IPS-NIHi11 (cell line): ENCODE measurements around the gene SERPINA10.

Experiments
- DNase-seq: peaks from one replicate; pipeline ENCODE4 v3.0.0; 2012; ENCODE audit warnings: mixed read lengths, low spot score

The SERPINA10 gene, protein sequence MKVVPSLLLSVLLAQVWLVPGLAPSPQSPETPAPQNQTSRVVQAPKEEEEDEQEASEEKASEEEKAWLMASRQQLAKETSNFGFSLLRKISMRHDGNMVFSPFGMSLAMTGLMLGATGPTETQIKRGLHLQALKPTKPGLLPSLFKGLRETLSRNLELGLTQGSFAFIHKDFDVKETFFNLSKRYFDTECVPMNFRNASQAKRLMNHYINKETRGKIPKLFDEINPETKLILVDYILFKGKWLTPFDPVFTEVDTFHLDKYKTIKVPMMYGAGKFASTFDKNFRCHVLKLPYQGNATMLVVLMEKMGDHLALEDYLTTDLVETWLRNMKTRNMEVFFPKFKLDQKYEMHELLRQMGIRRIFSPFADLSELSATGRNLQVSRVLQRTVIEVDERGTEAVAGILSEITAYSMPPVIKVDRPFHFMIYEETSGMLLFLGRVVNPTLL

GRCh38 chr14:94292872-94293577 lies at the start of gene SERPINA10:
Gene SERPINA10 (minus strand): TSS chr14:94293268. CDS start chr14:94290593, 2,675 bp downstream.
- peak; percentile 52 for DNase-seq

- no peak for DNase-seq
These were observed 49.4 kb upstream of the SERPINA10 start for GRCh38 chr14:94342334-94342934.

GRCh38 chr14:94341656-94342333 lies 48.7 kb upstream of the SERPINA10 start:
- DNase-seq = no peak

GRCh38 chr14:94340533-94340932 lies 47.5 kb upstream of the SERPINA10 start:
- DNase-seq = no peak

DNA sequence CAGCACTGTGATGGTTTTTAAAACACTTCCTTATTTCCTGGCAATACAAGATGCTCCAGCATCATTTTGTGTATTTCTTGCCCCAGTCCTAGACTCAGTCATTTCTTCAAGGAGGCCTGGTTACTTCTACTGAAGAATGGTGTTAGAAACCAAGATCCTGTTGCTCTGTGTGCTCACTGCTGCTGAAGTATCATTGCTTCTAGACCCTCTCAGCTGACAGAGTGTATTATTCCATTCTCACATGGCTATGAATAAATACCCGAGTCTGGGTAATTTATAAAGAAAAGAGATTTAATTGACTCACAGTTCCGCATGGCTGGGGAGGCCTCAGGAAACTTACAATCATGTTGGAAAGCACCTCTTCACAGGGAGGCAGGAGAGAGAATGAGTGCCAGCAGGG lies 45.0 kb upstream of the SERPINA10 start:
- DNase-seq = no peak

GRCh38 chr14:94337274-94337673 lies 44.2 kb upstream of the SERPINA10 start:
- DNase-seq = no peak

- DNase-seq = no peak
These were observed 41.8 kb upstream of the SERPINA10 start for GRCh38 chr14:94334872-94335271.

DNA sequence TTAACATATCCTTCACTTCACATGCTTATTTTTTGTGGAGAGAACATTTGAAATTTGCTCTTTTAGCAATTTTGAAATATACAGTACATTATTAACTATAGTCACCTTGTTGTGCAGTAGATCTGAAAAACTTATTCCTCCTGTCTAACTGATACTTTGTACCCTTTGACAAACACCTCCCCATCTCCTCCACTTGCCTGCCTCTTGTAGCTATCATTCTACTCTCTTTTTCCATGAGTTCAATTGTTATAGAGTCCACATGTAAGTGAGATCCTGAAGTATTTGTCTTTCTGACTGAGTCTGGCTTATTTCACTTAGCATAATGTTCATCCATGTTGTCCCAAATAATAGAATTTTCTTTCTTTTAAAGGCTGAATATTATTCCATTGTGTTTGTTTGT lies 39.5 kb upstream of the SERPINA10 start:
- DNase-seq = no peak

DNA sequence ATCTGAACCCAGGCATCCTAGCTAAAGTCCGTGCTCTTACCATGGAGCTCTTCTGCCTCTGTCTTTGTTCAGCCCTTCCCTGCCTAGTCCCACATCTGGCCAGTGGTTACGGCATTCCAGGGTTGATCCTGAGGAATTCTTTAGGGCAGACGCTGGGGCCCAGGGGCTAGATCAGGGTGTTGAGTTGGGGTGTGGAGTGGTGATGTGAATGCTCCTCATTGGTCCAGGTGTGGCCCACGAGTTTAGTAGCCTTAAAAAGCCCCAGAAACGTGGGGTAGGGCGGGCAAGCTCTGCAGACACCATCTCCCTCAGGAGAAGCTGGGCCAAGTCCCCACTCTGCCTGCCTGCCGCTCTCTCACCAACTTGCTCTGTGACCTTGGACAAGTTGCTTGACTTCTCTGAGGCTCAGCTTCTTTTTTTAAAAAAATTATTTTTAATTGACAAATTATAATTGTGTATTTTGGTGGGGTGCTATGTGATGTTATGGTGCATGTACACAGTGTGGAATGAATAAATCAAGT lies 39.1 kb upstream of the SERPINA10 start:
- DNase-seq = no peak

GRCh38 chr14:94331462-94331861 lies 38.4 kb upstream of the SERPINA10 start:
- no peak for DNase-seq

GRCh38 chr14:94330857-94331256 lies 37.8 kb upstream of the SERPINA10 start:
- no peak for DNase-seq

GRCh38 chr14:94330432-94330831 lies 37.4 kb upstream of the SERPINA10 start:
- DNase-seq = no peak

GRCh38 chr14:94329857-94330256 lies 36.8 kb upstream of the SERPINA10 start:
- no peak for DNase-seq

DNA sequence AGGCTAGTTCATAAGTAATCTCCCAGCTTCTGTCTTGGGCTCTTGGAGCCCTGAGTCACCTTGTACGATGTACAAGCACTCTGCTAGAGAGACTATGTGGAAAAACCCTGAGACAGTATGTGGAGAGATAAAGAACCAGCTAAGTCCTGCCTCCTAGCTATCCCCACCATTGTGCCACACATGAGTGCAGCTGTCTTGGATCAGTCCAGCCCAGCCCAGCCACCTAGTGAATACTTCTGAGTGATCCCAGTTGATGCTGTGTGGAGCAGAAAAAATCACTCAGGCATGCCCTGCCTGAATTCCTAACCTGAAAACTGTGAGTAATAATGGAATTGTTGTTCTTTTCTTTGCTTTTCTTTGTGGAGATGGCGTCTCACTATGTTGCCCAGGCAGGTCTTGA lies 35.1 kb upstream of the SERPINA10 start:
- no peak for DNase-seq

DNA sequence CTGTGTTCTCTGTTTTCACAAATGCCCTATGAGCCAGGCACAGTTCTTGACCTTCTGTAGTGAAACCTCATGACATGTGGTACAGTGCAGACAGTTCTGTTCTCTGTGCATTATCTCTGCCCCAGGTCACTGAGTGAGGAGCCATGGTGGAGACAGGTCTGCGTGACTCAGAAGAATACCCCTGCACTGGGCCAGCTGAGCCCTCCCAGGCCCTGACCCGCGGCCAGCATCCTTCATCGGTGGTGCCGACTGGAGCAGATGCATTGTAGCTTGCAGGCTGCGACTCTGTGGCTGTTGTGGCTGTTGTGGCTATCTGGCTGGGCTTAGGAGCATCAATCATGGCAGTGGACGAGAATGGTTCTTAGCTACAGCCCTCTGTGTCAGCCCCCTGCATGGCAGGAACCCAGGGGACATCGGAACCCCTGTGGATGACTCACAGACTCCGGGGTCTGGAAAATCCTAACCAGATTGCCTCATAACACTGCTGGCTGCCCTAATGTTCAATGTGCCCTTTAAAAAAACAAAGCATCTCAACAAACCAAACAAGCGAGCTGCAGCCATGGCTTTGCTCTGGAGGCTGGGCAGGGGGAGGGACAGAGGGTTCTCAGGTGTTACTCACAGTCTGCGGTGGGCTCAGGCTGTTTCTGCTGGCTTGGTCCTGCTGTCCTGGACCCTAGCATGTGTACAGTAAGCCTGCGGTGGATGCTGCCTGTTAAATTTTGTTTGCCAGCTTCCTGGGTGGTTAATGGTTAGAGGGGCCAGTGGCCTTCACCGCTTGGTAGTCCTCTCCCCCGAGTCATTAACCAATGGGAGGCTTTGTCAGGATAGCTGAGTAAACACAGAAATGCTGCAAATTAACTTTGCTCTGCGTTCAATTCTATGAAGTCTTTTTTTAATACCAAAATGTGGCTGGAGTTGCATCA lies 29.8 kb upstream of the SERPINA10 start, which contains the start of gene SERPINA6:
Gene SERPINA6 (minus strand): TSS at position 689 of the 923 bp plus-strand sequence. CDS start 8,688 bp downstream, outside the sequence.
- DNase-seq = no peak

DNA sequence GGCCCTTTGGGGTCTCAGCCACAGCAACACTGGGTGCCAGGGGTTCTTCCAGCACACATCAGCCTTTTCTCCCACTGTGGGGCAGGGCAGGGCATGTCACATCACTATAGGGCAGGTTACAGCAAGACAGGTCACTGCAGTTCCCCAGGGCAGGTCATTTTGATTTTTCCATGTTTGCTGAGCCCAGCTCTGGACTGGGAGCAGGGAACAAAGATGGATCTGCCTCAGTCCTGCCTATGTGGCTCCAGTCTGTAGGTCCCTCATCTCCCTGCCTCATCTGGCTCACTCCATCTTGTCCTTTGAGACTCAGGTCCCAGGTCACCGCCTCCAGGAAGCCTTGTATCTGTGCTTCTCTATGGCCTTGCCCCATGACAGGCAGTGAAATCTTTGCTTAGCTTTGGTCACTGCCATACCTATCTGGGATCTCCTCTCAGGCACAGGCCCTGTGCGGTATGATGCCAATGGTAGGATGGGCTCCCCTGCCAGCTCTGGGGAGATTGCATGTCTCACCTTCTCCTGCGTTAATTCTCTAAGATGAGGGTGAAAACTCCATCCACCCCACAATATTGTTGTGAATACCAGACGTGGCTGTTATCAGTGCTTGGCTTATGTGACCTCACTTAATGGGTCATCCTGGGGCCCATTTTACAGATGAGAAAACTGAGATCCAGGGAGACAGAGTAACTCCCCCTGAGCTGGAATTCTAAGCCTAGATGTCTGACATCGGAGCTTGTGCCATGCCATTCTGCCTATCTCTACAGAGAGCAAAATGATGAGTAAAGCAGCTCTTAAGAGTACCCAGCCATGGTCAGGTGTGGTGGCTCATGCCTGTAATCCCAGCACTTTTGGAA lies 28.6 kb upstream of the SERPINA10 start:
- DNase-seq = no peak

- no peak for DNase-seq
These were observed 27.2 kb upstream of the SERPINA10 start for GRCh38 chr14:94320243-94320642.

DNA sequence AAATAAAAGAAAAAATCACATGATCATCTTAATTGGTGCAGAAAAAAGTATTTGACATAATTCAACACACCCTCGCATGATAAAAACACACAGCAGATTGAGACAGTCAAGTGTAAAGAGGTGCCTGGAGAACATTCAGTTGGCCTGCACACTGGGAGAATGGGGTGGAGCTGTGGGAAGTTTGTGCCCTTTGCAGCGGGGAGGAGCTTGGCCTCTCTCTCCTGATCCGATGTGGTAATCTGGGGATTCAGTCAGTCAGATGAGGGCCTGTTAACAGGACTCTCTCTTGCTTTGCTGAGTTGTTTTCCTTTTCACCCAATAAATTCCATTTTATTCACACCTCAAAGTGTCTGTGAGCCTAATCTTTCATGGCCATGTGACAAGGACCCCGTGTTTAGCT lies 24.2 kb upstream of the SERPINA10 start:
- no peak for DNase-seq

DNA sequence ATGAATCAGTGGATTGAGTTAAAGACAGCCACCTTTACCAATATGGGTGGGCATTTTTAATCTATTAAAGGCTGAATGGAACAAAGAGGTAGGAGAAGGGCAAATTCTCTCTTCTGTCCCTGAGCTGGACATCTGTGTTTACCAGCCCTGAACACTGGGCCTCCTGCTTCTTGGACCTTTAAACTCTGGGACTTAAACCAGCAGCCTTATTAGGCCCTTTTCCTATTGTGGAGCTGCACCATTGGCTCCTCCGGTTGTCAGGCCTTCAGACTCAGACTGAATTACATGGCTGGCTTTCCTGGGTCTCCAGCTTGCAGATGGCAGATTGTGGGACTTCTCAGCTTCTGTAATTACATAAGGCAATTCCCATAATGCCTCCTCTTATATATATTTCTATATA lies 23.6 kb upstream of the SERPINA10 start:
- DNase-seq = no peak

- no peak for DNase-seq
These were observed 21.8 kb upstream of the SERPINA10 start for GRCh38 chr14:94314890-94315289.
